Measurements from ENCODE around the gene NEDD4L. TPM values are rescaled to one million over a fixed set of nuclear protein-coding genes. Genes with fewer than 3 reads are reported as not detected.

NEDD4L gene
- total and polyA plus RNA-seq, 7 donors: 52.0 to 104 (median 57.4) TPM

- intact Hi-C loops (cut with DNase I): no loop called here
- no peak for DNase-seq
- Histone ChIP-seq H3K27me3 (no peaks in the 10 kb centered on the region), H3K4me1 (peaks cover 0 to 15% (median 8%) of the 10 kb centered on the region in 4 donors), H3K4me3 (no peak overlapping the region), H3K9me3 (no peaks in the 10 kb centered on the region), H3K36me3 (no peaks in the 10 kb centered on the region), H3K27ac (peak overlapping the region in 1 of 4 donors; percentile 22)
- no peak for TF ChIP-seq CTCF (IDR thresholded peaks at IDR 0.05)
- TF ChIP-seq EP300 (IDR thresholded peaks at IDR 0.05): no peak
- TF ChIP-seq POLR2A (IDR thresholded peaks at IDR 0.05): no peak
- no peak for TF ChIP-seq POLR2AphosphoS5 (IDR thresholded peaks at IDR 0.05)
- 93 to 94% methylated on average over 6 of the region's 6 CpGs for WGBS, 2 donors
Measured at GRCh38 chr18:58118536-58118935, 74.5 kb downstream of the NEDD4L start.

- 94% methylated on average over 9 of the region's 9 CpGs for WGBS, 2 donors
- TF ChIP-seq EP300 (IDR thresholded peaks at IDR 0.05) (no peak), CTCF (IDR thresholded peaks at IDR 0.05) (no peak), POLR2AphosphoS5 (IDR thresholded peaks at IDR 0.05) (no peak), POLR2A (IDR thresholded peaks at IDR 0.05) (no peak)
- intact Hi-C loops (cut with DNase I): loop anchor here (5.0 to 10.0 kb wide), 2 partner anchors 238 to 485 kb away; no protein-coding TSS in a partner anchor
- H3K36me3 ChIP-seq: no peaks in the 10 kb centered on the region
- DNase-seq: no peak
- H3K4me1 ChIP-seq: peaks cover 0 to 15% (median 8%) of the 10 kb centered on the region in 4 donors
- H3K9me3 ChIP-seq: no peaks in the 10 kb centered on the region
- H3K4me3 ChIP-seq: no peak overlapping the region
- H3K27me3 ChIP-seq: no peaks in the 10 kb centered on the region
- H3K27ac ChIP-seq: no peak overlapping the region
Measured at GRCh38 chr18:58119819-58120218, 75.8 kb downstream of the NEDD4L start.

- intact Hi-C loops (cut with DNase I): loop anchor here (5.0 to 10.0 kb wide), 2 partner anchors 242 to 490 kb away; no protein-coding TSS in a partner anchor
- no peak for DNase-seq
- WGBS, 2 donors: 31 to 60% methylated on average over 3 of the region's 3 CpGs
- H3K36me3 ChIP-seq: no peaks in the 10 kb centered on the region
- no peak overlapping the region for H3K4me3 ChIP-seq
- no peak overlapping the region for H3K27ac ChIP-seq
- TF ChIP-seq CTCF (IDR thresholded peaks at IDR 0.05) (no peak), POLR2AphosphoS5 (IDR thresholded peaks at IDR 0.05) (no peak), POLR2A (IDR thresholded peaks at IDR 0.05) (no peak), EP300 (IDR thresholded peaks at IDR 0.05) (no peak)
- no peaks in the 10 kb centered on the region for H3K9me3 ChIP-seq
- H3K4me1 ChIP-seq: no peaks in the 10 kb centered on the region
- H3K27me3 ChIP-seq: no peaks in the 10 kb centered on the region
Measured at GRCh38 chr18:58124475-58124874, 80.4 kb downstream of the NEDD4L start.

GRCh38 chr18:58125183-58125582 is 81.2 kb downstream of the NEDD4L start:
- H3K27ac ChIP-seq: no peak overlapping the region
- 94 to 98% methylated on average over 3 of the region's 3 CpGs for WGBS, 2 donors
- TF ChIP-seq CTCF (IDR thresholded peaks at IDR 0.05) (no peak), POLR2A (IDR thresholded peaks at IDR 0.05) (no peak), EP300 (IDR thresholded peaks at IDR 0.05) (no peak), POLR2AphosphoS5 (IDR thresholded peaks at IDR 0.05) (no peak)

GRCh38 chr18:58125756-58126155 is 81.7 kb downstream of the NEDD4L start:
- no peak for DNase-seq
- TF ChIP-seq CTCF (IDR thresholded peaks at IDR 0.05): no peak
- intact Hi-C loops (cut with DNase I): loop anchor here (10.0 kb wide), 1 partner anchor 491 kb away; no protein-coding TSS in a partner anchor
- Histone ChIP-seq H3K9me3 (no peaks in the 10 kb centered on the region), H3K27me3 (no peaks in the 10 kb centered on the region), H3K36me3 (no peaks in the 10 kb centered on the region), H3K27ac (no peak overlapping the region), H3K4me1 (no peaks in the 10 kb centered on the region), H3K4me3 (no peak overlapping the region)
- 90 to 94% methylated on average over 12 of the region's 12 CpGs for WGBS, 2 donors

More at GRCh38 chr18:58125183-58125582, 81.2 kb downstream of the NEDD4L start:
- DNase-seq: no peak
- H3K4me3 ChIP-seq: no peak overlapping the region
- no peaks in the 10 kb centered on the region for H3K4me1 ChIP-seq
- H3K36me3 ChIP-seq: no peaks in the 10 kb centered on the region
- H3K9me3 ChIP-seq: no peaks in the 10 kb centered on the region
- H3K27me3 ChIP-seq: no peaks in the 10 kb centered on the region
- intact Hi-C loops (cut with DNase I): loop anchor here (10.0 kb wide), 1 partner anchor 490 kb away; no protein-coding TSS in a partner anchor

Data from sigmoid colon (tissue), 7 donors.